ENCODE results near the gene STXBP1. TPM values are rescaled to one million over a fixed set of nuclear protein-coding genes. Genes with fewer than 3 reads are reported as not detected.

STXBP1 gene
- total and polyA plus RNA-seq, 2 of the 13 experiments (the other 11 are each of a cell fraction or from before 2014, with no cell fraction given): 2.9 TPM

DNA sequence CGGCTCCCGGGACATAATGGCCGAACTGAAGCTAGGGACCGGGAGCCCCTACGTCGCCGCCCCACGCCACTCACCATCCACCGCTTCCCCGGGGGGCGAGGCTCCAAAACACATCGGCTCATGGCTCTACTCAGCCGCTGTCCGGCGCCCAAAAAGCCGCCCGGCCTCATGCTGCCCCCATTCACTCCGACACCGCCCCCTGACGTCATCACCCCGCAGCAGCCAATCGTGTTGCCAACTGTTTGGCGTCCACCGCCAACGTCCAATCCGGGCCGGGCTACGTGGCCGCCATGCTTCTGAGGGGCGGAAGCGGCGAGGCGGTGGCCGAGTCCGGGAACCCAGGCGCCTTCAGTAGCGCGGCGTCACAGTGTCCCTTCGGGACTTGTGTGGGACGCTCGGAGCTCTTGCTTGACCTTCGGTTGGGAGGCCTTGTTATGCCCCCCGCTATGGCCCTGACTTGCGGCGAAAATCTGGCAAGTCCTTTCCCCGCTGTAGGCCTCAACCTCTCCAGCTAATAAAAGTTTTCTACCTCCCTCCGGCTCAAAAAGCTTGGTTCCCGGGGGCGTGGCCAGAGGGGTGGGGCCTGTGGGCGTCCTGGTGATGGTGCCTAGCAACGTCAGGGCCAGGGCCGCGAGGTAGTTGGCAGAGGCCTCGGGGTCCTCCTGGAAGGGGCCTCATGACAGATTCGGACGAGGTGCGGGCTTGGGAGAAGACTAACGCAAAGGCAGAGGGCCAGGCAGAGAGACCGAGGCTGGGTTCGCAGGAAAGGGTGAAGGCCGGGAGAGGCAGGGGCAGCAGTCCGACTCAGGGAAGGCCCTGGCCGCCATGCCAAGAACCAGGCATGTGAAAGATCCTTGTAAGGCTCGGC lies 103.6 kb downstream of the STXBP1 start, which contains the start of the genes PTRH1 and TTC16 (continued):
- TF ChIP-seq, protein P1, sequence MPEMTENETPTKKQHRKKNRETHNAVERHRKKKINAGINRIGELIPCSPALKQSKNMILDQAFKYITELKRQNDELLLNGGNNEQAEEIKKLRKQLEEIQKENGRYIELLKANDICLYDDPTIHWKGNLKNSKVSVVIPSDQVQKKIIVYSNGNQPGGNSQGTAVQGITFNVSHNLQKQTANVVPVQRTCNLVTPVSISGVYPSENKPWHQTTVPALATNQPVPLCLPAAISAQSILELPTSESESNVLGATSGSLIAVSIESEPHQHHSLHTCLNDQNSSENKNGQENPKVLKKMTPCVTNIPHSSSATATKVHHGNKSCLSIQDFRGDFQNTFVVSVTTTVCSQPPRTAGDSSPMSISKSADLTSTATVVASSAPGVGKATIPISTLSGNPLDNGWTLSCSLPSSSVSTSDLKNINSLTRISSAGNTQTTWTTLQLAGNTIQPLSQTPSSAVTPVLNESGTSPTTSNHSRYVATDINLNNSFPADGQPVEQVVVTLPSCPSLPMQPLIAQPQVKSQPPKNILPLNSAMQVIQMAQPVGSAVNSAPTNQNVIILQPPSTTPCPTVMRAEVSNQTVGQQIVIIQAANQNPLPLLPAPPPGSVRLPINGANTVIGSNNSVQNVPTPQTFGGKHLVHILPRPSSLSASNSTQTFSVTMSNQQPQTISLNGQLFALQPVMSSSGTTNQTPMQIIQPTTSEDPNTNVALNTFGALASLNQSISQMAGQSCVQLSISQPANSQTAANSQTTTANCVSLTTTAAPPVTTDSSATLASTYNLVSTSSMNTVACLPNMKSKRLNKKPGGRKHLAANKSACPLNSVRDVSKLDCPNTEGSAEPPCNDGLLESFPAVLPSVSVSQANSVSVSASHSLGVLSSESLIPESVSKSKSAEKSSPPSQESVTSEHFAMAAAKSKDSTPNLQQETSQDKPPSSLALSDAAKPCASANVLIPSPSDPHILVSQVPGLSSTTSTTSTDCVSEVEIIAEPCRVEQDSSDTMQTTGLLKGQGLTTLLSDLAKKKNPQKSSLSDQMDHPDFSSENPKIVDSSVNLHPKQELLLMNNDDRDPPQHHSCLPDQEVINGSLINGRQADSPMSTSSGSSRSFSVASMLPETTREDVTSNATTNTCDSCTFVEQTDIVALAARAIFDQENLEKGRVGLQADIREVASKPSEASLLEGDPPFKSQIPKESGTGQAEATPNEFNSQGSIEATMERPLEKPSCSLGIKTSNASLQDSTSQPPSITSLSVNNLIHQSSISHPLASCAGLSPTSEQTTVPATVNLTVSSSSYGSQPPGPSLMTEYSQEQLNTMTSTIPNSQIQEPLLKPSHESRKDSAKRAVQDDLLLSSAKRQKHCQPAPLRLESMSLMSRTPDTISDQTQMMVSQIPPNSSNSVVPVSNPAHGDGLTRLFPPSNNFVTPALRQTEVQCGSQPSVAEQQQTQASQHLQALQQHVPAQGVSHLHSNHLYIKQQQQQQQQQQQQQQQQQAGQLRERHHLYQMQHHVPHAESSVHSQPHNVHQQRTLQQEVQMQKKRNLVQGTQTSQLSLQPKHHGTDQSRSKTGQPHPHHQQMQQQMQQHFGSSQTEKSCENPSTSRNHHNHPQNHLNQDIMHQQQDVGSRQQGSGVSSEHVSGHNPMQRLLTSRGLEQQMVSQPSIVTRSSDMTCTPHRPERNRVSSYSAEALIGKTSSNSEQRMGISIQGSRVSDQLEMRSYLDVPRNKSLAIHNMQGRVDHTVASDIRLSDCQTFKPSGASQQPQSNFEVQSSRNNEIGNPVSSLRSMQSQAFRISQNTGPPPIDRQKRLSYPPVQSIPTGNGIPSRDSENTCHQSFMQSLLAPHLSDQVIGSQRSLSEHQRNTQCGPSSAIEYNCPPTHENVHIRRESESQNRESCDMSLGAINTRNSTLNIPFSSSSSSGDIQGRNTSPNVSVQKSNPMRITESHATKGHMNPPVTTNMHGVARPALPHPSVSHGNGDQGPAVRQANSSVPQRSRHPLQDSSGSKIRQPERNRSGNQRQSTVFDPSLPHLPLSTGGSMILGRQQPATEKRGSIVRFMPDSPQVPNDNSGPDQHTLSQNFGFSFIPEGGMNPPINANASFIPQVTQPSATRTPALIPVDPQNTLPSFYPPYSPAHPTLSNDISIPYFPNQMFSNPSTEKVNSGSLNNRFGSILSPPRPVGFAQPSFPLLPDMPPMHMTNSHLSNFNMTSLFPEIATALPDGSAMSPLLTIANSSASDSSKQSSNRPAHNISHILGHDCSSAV (CRISPR knock-in tag; IDR thresholded peaks at IDR 0.05; ENCODE audit: borderline replicate concordance): 0 out of 2 replicates have a peak, but pooled peaks have one; percentile 67
- no peak for TF ChIP-seq ZNF460 (CRISPR knock-in tag; IDR thresholded peaks at IDR 0.05; ENCODE audit: borderline replicate concordance)
- 0 out of 2 replicates have a peak, but pooled peaks have one; percentile 44 for TF ChIP-seq EED (CRISPR knock-in tag; IDR thresholded peaks at IDR 0.05)
- no peak for TF ChIP-seq ZFP62 (CRISPR knock-in tag; IDR thresholded peaks at IDR 0.05)
- TF ChIP-seq LCORL (IDR thresholded peaks at IDR 0.05): no peak
- TF ChIP-seq LCORL (CRISPR knock-in tag; IDR thresholded peaks at IDR 0.05): peak; percentile 78
- TF ChIP-seq ZSCAN29 (CRISPR knock-in tag; conservative IDR thresholded peaks at IDR 0.05): no peak
- no peak for TF ChIP-seq SMAD9 (CRISPR knock-in tag; IDR thresholded peaks at IDR 0.05)
- peak; percentile 76 for TF ChIP-seq HCFC1 (IDR thresholded peaks at IDR 0.05; ENCODE audit: low read depth, low read length)
- no peak for TF ChIP-seq RARG (CRISPR knock-in tag; IDR thresholded peaks at IDR 0.05; ENCODE audit: low read depth)
- peak; percentile 69; the same call in 1 of the 2 replicates for TF ChIP-seq ZNF232 (CRISPR knock-in tag; IDR thresholded peaks at IDR 0.05; ENCODE audit: borderline replicate concordance)
- no peak for TF ChIP-seq RFXANK (CRISPR knock-in tag; IDR thresholded peaks at IDR 0.05)
- no peak for TF ChIP-seq SNRNP70 (IDR thresholded peaks at IDR 0.05; ENCODE audit: low read depth, low read length)
- 0 out of 2 replicates have a peak, but pooled peaks have one; percentile 23 for TF ChIP-seq SOX5 (CRISPR knock-in tag; IDR thresholded peaks at IDR 0.05; ENCODE audit: borderline replicate concordance)
- no peak for TF ChIP-seq ZNF296 (CRISPR knock-in tag; conservative IDR thresholded peaks at IDR 0.05)
- TF ChIP-seq ZNF724P (CRISPR knock-in tag; IDR thresholded peaks at IDR 0.05; ENCODE audit: borderline replicate concordance): 0 out of 2 replicates have a peak, but pooled peaks have one; percentile 46
- TF ChIP-seq, protein P2, sequence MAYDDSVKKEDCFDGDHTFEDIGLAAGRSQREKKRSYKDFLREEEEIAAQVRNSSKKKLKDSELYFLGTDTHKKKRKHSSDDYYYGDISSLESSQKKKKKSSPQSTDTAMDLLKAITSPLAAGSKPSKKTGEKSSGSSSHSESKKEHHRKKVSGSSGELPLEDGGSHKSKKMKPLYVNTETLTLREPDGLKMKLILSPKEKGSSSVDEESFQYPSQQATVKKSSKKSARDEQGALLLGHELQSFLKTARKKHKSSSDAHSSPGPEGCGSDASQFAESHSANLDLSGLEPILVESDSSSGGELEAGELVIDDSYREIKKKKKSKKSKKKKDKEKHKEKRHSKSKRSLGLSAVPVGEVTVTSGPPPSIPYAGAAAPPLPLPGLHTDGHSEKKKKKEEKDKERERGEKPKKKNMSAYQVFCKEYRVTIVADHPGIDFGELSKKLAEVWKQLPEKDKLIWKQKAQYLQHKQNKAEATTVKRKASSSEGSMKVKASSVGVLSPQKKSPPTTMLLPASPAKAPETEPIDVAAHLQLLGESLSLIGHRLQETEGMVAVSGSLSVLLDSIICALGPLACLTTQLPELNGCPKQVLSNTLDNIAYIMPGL (CRISPR knock-in tag; IDR thresholded peaks at IDR 0.05; ENCODE audit: borderline replicate concordance in 1 of 2, low read depth in 1 of 2): peak; percentile 21 to 22; a peak in 2 of 4 replicates
- TF ChIP-seq ZNF878 (CRISPR knock-in tag; IDR thresholded peaks at IDR 0.05): no peak
- TF ChIP-seq XRCC5 (optimal IDR thresholded peaks at IDR 0.05; ENCODE audit: low read length): peak; percentile 12

All from HepG2 (cell line).